HepG2 (cell line): Measurements from ENCODE around the gene ZNF581. TPM values are rescaled to one million over a fixed set of nuclear protein-coding genes. Genes with fewer than 3 reads are reported as not detected.

ENCODE experiments used
- AGO1 ChIP-seq: fragments of 200-400 bp; formaldehyde crosslinking; IDR thresholded peaks from 2 replicates; pipeline ENCODE4 v1.6.1; 2017; ENCODE audit warnings: mild to moderate bottlenecking, low read depth, low read length, moderate library complexity; ENCODE audit not compliant: poor library complexity, severe bottlenecking
- ATF2 ChIP-seq: sonication (generic); formaldehyde crosslinking; IDR thresholded peaks from 2 replicates; pipeline ENCODE4 v1.4.0; 2020; ENCODE audit warnings: missing genetic modification reagents
- CSRNP1 ChIP-seq: sonication (generic); formaldehyde crosslinking; IDR thresholded peaks from 2 replicates; pipeline ENCODE4 v1.8.1; 2023; ENCODE audit warnings: mild to moderate bottlenecking, missing genetic modification reagents
- ERF ChIP-seq: IDR thresholded peaks from 2 replicates; pipeline ENCODE4 v1.6.1; 2018; ENCODE audit warnings: missing biosample characterization, missing genetic modification reagents
- ETS1 ChIP-seq: sonication (generic); formaldehyde crosslinking; IDR thresholded peaks from 2 replicates; pipeline ENCODE4 v1.4.0; 2020; ENCODE audit warnings: missing genetic modification reagents
- FLYWCH1 ChIP-seq: sonication (generic); formaldehyde crosslinking; IDR thresholded peaks from 2 replicates; pipeline ENCODE4 v1.8.1; 2023; ENCODE audit warnings: mild to moderate bottlenecking, missing genetic modification reagents
- FOXJ3 ChIP-seq: sonication (generic); formaldehyde crosslinking; IDR thresholded peaks from 2 replicates; pipeline ENCODE4 v1.4.0; 2020; ENCODE audit warnings: missing genetic modification reagents, mild to moderate bottlenecking, borderline replicate concordance
- IRX3 ChIP-seq: sonication (generic); formaldehyde crosslinking; IDR thresholded peaks from 2 replicates; pipeline ENCODE4 v1.8.1; 2023; ENCODE audit warnings: mild to moderate bottlenecking, low read depth, missing genetic modification reagents, borderline replicate concordance
- KDM6A ChIP-seq: IDR thresholded peaks from 2 replicates; pipeline ENCODE4 v1.6.1; 2016; ENCODE audit warnings: low read depth
- MED13 ChIP-seq: sonication (generic); formaldehyde crosslinking; IDR thresholded peaks from 2 replicates; pipeline ENCODE4 v1.5.0; 2020; ENCODE audit warnings: missing genetic modification reagents
- MEF2D ChIP-seq: sonication (generic); formaldehyde crosslinking; IDR thresholded peaks from 2 replicates; pipeline ENCODE4 v1.5.1; 2020; ENCODE audit warnings: mild to moderate bottlenecking, missing genetic modification reagents
- MLLT10 ChIP-seq: sonication (generic); formaldehyde crosslinking; IDR thresholded peaks from 2 replicates; pipeline ENCODE4 v1.4.0; 2020; ENCODE audit warnings: missing genetic modification reagents
- POLR2AphosphoS5 ChIP-seq: IDR thresholded peaks from 2 replicates; pipeline ENCODE4 v1.6.1; 2012; ENCODE audit warnings: low read depth, low read length
- SUZ12 ChIP-seq: fragments of 150-350 bp; IDR thresholded peaks from 2 replicates; pipeline ENCODE4 v1.6.1; 2014; ENCODE audit warnings: low read depth, low read length
- ZIK1 ChIP-seq: sonication (generic); formaldehyde crosslinking; IDR thresholded peaks from 2 replicates; pipeline ENCODE4 v1.5.0; 2020; ENCODE audit warnings: mild to moderate bottlenecking, low read depth, missing genetic modification reagents, borderline replicate concordance
- ZNF496 ChIP-seq: sonication (generic); formaldehyde crosslinking; IDR thresholded peaks from 2 replicates; pipeline ENCODE4 v1.8.1; 2023; ENCODE audit warnings: mild to moderate bottlenecking, moderate library complexity, missing genetic modification reagents; ENCODE audit not compliant: insufficient replicate concordance
- ZNF672 ChIP-seq: sonication (generic); formaldehyde crosslinking; IDR thresholded peaks from 2 replicates; pipeline ENCODE4 v1.8.1; 2022; ENCODE audit warnings: missing genetic modification reagents
- ZNF703 ChIP-seq: sonication (generic); formaldehyde crosslinking; IDR thresholded peaks from 2 replicates; pipeline ENCODE4 v1.5.1; 2020; ENCODE audit warnings: missing genetic modification reagents, mild to moderate bottlenecking, moderate library complexity, borderline replicate concordance
- ZNF737 ChIP-seq: sonication (generic); formaldehyde crosslinking; IDR thresholded peaks from 2 replicates; pipeline ENCODE4 v1.5.0; 2020; ENCODE audit warnings: missing genetic modification reagents, mild to moderate bottlenecking, borderline replicate concordance
- ZNF746 ChIP-seq: sonication (generic); formaldehyde crosslinking; IDR thresholded peaks from 2 replicates; pipeline ENCODE4 v1.8.0; 2022; ENCODE audit warnings: mild to moderate bottlenecking, missing genetic modification reagents
- ZNF766 ChIP-seq: sonication (generic); formaldehyde crosslinking; IDR thresholded peaks from 2 replicates; pipeline ENCODE4 v1.5.0; 2020; ENCODE audit warnings: missing genetic modification reagents, borderline replicate concordance
- polyA plus RNA-seq, 8 experiments: library from polyadenylated mRNA; depleted of rRNA in 3 of 8; stranded (reverse) in 7 of 8; unstranded in 1 of 8; fragments of >200 nt; fragmentation: Illumina TruSeq in 4 of 8; extraction: Trizol in 4 of 8; gene quantifications; 2 replicates each; pipeline versions ENCODE4 v1.2.1 to v1.2.3, GENCODE V29; 2011 to 2016; ENCODE audit warnings: low read depth in 4 of 8, missing spikeins in 1 of 8, mixed read lengths in 1 of 8; ENCODE audit not compliant: insufficient read depth in 1 of 8
- total RNA-seq, 5 experiments: library from RNA; depleted of rRNA; stranded (reverse); fragments of >200 nt; fragmentation: Illumina TruSeq; extraction: Trizol; gene quantifications; 2 replicates each; pipeline ENCODE4 v1.2.3, GENCODE V29; 2016; ENCODE audit warnings: low read depth in 1 of 5
- TF ChIP-seq, protein P1 (sequence below): sonication (generic); formaldehyde crosslinking; IDR thresholded peaks from 2 replicates; pipeline ENCODE4 v1.5.0; 2020; ENCODE audit warnings: mild to moderate bottlenecking, missing genetic modification reagents
- TF ChIP-seq, protein P2 (sequence below): sonication (generic); formaldehyde crosslinking; conservative IDR thresholded peaks from 2 replicates; pipeline ENCODE4 v1.8.0; 2022; ENCODE audit warnings: mild to moderate bottlenecking, moderate library complexity, missing genetic modification reagents

The ZNF581 gene
- total and polyA plus RNA-seq, 2 of the 13 experiments (the other 11 are each of a cell fraction or from before 2014, with no cell fraction given) = 19.6 to 49.5 TPM

DNA sequence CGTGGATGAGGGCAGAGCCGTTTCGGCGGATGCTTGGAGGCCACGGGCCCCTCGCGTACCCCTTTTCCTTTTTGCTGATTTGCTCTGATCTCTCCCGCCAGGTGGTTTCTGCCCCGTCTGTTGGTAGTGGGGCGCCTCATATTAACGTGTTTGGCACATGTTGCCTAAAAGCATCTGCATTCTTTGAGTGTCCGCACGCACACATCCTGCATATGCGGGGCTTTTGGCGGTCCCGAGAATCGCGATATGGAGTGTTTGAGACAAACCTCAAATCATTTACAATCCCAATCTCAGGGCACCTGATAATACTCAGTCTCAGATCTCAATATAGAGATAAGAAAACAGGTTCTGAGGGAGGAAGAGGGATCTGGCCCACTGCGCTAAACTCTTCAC lies 12.2 kb downstream of the ZNF581 start (continued):
- no peak for TF ChIP-seq ETS1
- TF ChIP-seq, protein P1, sequence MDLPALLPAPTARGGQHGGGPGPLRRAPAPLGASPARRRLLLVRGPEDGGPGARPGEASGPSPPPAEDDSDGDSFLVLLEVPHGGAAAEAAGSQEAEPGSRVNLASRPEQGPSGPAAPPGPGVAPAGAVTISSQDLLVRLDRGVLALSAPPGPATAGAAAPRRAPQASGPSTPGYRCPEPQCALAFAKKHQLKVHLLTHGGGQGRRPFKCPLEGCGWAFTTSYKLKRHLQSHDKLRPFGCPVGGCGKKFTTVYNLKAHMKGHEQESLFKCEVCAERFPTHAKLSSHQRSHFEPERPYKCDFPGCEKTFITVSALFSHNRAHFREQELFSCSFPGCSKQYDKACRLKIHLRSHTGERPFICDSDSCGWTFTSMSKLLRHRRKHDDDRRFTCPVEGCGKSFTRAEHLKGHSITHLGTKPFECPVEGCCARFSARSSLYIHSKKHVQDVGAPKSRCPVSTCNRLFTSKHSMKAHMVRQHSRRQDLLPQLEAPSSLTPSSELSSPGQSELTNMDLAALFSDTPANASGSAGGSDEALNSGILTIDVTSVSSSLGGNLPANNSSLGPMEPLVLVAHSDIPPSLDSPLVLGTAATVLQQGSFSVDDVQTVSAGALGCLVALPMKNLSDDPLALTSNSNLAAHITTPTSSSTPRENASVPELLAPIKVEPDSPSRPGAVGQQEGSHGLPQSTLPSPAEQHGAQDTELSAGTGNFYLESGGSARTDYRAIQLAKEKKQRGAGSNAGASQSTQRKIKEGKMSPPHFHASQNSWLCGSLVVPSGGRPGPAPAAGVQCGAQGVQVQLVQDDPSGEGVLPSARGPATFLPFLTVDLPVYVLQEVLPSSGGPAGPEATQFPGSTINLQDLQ = no peak
- no peak for TF ChIP-seq ZNF737 (CRISPR knock-in tag)
- no peak for TF ChIP-seq ZNF672
- no peak for TF ChIP-seq MED13 (CRISPR knock-in tag)
- TF ChIP-seq, protein P2, sequence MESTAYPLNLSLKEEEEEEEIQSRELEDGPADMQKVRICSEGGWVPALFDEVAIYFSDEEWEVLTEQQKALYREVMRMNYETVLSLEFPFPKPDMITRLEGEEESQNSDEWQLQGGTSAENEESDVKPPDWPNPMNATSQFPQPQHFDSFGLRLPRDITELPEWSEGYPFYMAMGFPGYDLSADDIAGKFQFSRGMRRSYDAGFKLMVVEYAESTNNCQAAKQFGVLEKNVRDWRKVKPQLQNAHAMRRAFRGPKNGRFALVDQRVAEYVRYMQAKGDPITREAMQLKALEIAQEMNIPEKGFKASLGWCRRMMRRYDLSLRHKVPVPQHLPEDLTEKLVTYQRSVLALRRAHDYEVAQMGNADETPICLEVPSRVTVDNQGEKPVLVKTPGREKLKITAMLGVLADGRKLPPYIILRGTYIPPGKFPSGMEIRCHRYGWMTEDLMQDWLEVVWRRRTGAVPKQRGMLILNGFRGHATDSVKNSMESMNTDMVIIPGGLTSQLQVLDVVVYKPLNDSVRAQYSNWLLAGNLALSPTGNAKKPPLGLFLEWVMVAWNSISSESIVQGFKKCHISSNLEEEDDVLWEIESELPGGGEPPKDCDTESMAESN (CRISPR knock-in tag) = no peak
- no peak for TF ChIP-seq CSRNP1 (CRISPR knock-in tag)
- TF ChIP-seq SUZ12 = no peak
- 0 out of 2 replicates have a peak, but pooled peaks have one; percentile 2 for TF ChIP-seq ZNF766
- 0 out of 2 replicates have a peak, but pooled peaks have one; percentile 1 for TF ChIP-seq POLR2AphosphoS5
- no peak for TF ChIP-seq MEF2D (CRISPR knock-in tag)
- TF ChIP-seq KDM6A (CRISPR knock-in tag) = no peak
- no peak for TF ChIP-seq IRX3 (CRISPR knock-in tag)
- 0 out of 2 replicates have a peak, but pooled peaks have one; percentile 56 for TF ChIP-seq FLYWCH1 (CRISPR knock-in tag)
- TF ChIP-seq MLLT10 (CRISPR knock-in tag) = peak; percentile 78; the same call in 1 of the 2 replicates
- TF ChIP-seq ZNF746 (CRISPR knock-in tag) = no peak
- no peak for TF ChIP-seq ZIK1 (CRISPR knock-in tag)
- no peak for TF ChIP-seq ZNF496
- no peak for TF ChIP-seq ATF2 (CRISPR knock-in tag)
- TF ChIP-seq FOXJ3 (CRISPR knock-in tag) = peak; percentile 29; the same call in 1 of the 2 replicates
- TF ChIP-seq AGO1 = no peak
- TF ChIP-seq ZNF703 (CRISPR knock-in tag) = no peak
- no peak for TF ChIP-seq ERF (CRISPR knock-in tag)
